Thoracic aorta (tissue), 2 donors: ENCODE data around the gene MVB12B. TPM values are rescaled to one million over a fixed set of nuclear protein-coding genes. Genes with fewer than 3 reads are reported as not detected.

ENCODE experiments used
- ATAC-seq: fragments of 150-250 bp; one replicate; pipeline ENCODE4 v1.8.0; 2017; ENCODE audit warnings: low read depth; ENCODE audit not compliant: insufficient number of reproducible peaks, low FRiP score
- DNase-seq: peaks from one replicate; pipeline ENCODE4 v3.0.0-alpha.2; 2020; ENCODE audit warnings: low spot score
- H3K27ac ChIP-seq, 2 donors: fragments of 200-600 bp; sonication (generic); 1 replicate in 1 of 2; 2 replicates in 1 of 2; pipeline ENCODE4 v1.5.1; 2016; ENCODE audit warnings: mild to moderate bottlenecking in 2 of 2, moderate library complexity in 2 of 2
- H3K27me3 ChIP-seq: fragments of 200-600 bp; sonication (generic); replicated peaks from 2 replicates; pipeline ENCODE4 v1.6.0; 2016; ENCODE audit warnings: mild to moderate bottlenecking; ENCODE audit not compliant: insufficient read depth
- H3K36me3 ChIP-seq: fragments of 200-600 bp; sonication (generic); one replicate; pipeline ENCODE4 v1.5.1; 2016
- H3K4me1 ChIP-seq, 2 donors: fragments of 200-600 bp; sonication (generic); 1 replicate in 1 of 2; 2 replicates in 1 of 2; pipeline versions ENCODE4 v1.5.1 to v1.6.0; 2016; ENCODE audit warnings: low read depth in 2 of 2, mild to moderate bottlenecking in 1 of 2; ENCODE audit not compliant: control insufficient read depth in 1 of 2
- H3K4me3 ChIP-seq: fragments of 200-600 bp; sonication (generic); 2 replicates; pipeline ENCODE4 v1.5.1; 2016; ENCODE audit warnings: mild to moderate bottlenecking
- H3K9me3 ChIP-seq: fragments of 200-600 bp; sonication (generic); 2 replicates; pipeline ENCODE4 v1.5.1; 2016
- total RNA-seq, 2 donors: library from RNA; depleted of rRNA; stranded (reverse); fragments of >200 nt; gene quantifications; one replicate each; pipeline versions ENCODE4 v1.1.0 to v1.2.3, GENCODE V29; 2016
- TF ChIP-seq, protein P1 (sequence below): fragments of 200-600 bp; sonication (generic); IDR thresholded peaks from one replicate; pipeline ENCODE4 v1.5.1; 2019; ENCODE audit warnings: antibody characterized with exemption

The MVB12B gene
- total RNA-seq, 2 donors from 2014 or later = 18.4 to 21.7 TPM

DNA sequence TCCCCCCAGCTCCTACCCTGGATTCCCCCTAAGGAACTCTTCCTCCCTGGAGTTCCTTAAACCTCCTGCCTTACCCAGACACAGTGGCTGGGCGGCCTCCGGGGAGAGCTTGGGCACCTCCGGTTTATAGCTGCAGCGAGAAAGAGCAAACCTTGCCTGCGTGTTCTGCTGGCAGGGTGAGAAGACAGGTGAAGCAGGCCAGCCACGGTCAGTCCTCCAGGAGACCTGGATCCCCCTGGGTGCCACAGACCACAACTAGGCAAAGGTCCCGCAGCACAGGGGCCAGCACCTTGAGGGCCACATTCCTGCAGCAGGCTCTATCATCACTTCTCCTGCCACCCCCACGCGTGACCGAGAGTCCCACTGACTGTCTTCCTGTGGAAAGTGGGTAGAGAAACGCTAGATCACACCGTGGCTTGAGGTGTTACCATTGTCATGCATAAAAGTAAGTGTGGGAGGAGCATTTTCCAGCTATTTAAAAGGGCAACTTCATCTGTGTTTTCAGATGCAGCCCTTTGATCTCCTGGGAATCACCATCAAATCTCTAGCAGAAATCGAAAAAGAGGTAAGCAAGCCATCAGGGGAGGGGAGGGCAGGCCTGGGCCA is 156.9 kb downstream of the MVB12B start:
- ATAC-seq = no peak
- TF ChIP-seq, protein P1, sequence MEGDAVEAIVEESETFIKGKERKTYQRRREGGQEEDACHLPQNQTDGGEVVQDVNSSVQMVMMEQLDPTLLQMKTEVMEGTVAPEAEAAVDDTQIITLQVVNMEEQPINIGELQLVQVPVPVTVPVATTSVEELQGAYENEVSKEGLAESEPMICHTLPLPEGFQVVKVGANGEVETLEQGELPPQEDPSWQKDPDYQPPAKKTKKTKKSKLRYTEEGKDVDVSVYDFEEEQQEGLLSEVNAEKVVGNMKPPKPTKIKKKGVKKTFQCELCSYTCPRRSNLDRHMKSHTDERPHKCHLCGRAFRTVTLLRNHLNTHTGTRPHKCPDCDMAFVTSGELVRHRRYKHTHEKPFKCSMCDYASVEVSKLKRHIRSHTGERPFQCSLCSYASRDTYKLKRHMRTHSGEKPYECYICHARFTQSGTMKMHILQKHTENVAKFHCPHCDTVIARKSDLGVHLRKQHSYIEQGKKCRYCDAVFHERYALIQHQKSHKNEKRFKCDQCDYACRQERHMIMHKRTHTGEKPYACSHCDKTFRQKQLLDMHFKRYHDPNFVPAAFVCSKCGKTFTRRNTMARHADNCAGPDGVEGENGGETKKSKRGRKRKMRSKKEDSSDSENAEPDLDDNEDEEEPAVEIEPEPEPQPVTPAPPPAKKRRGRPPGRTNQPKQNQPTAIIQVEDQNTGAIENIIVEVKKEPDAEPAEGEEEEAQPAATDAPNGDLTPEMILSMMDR = no peak
- Histone ChIP-seq H3K36me3 (no peaks in the 10 kb centered on the region), H3K4me3 (no peak overlapping the region), H3K27me3 (no peaks in the 10 kb centered on the region), H3K27ac (no peak overlapping the region), H3K9me3 (no peaks in the 10 kb centered on the region), H3K4me1 (peaks cover 5 to 14% of the 10 kb centered on the region in 2 donors)
- DNase-seq = no peak

DNA sequence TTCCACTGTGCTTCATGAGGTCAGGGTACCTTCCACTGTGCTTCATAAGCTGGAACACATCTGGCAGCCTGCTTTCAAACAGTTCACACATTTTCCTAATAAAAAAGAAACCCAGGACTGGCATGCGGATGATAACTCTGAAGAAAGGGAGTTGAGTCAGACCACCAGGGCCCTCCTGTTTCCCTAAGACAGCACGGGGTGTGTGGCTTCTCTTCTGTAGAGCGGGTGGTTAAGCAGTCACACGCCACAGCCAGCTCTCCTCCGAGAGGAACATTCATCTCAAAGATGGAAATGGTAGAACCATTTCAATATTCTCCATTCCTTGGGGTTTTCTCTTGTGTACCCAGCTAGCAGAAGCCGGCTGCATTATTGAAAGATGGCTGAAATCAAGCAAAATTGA is 159.0 kb downstream of the MVB12B start:
- TF ChIP-seq, protein P1 = no peak
- DNase-seq (no peak), ATAC-seq (no peak)
- H3K27me3 ChIP-seq = no peaks in the 10 kb centered on the region
- peaks cover 5 to 14% of the 10 kb centered on the region in 2 donors for H3K4me1 ChIP-seq
- H3K9me3 ChIP-seq = no peaks in the 10 kb centered on the region
- no peaks in the 10 kb centered on the region for H3K36me3 ChIP-seq
- no peak overlapping the region for H3K27ac ChIP-seq
- no peak overlapping the region for H3K4me3 ChIP-seq

DNA sequence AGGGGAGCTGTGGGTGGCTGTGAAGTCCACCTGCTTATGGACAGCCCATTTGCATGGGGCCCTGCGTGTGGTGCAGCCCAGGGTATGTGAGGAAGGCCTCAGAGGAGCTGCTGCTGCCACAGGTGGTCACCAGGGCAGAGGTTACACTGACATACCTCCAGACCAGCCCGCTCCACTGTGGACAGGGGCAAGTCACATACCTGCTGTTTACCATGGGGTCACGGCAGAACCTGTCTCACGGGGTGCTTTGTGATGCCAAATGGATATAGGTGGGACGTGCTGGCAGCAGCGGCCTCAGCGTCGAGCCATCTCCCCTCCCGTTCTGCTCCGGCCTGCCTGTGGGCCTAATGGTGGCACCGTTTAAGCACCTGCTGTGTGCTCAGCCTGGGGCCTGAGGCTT is 159.6 kb downstream of the MVB12B start:
- Histone ChIP-seq H3K36me3 (no peaks in the 10 kb centered on the region), H3K4me1 (peaks cover 5 to 14% of the 10 kb centered on the region in 2 donors), H3K9me3 (no peaks in the 10 kb centered on the region), H3K4me3 (no peak overlapping the region), H3K27ac (no peak overlapping the region), H3K27me3 (no peaks in the 10 kb centered on the region)
- TF ChIP-seq, protein P1 = no peak
- no peak for DNase-seq
- no peak for ATAC-seq

DNA sequence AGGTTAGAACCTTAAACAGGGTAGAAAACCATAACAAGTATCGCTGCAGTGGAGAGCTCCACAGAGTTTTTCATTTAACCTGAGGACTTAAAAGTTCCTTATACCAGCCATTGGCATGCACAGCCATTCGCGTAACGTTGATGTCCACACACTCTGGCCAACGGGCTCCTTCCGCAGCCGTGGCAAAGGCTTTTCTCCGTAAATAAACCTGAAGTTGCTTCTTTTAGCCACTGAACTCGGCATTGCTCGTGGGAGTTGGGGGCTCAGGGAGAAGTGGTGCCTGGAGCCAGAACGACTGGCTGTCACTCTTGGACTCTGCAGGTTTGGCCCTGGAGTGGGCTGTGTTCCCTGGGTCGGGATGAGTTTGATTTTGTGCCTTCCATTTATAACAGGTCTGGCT is 161.2 kb downstream of the MVB12B start:
- ATAC-seq (no peak), DNase-seq (no peak)
- H3K36me3 ChIP-seq = no peaks in the 10 kb centered on the region
- no peak overlapping the region for H3K27ac ChIP-seq
- H3K4me3 ChIP-seq = no peak overlapping the region
- TF ChIP-seq, protein P1 = no peak
- H3K4me1 ChIP-seq = peaks cover 2% of the 10 kb centered on the region in 2 donors
- no peaks in the 10 kb centered on the region for H3K9me3 ChIP-seq
- H3K27me3 ChIP-seq = no peaks in the 10 kb centered on the region

DNA sequence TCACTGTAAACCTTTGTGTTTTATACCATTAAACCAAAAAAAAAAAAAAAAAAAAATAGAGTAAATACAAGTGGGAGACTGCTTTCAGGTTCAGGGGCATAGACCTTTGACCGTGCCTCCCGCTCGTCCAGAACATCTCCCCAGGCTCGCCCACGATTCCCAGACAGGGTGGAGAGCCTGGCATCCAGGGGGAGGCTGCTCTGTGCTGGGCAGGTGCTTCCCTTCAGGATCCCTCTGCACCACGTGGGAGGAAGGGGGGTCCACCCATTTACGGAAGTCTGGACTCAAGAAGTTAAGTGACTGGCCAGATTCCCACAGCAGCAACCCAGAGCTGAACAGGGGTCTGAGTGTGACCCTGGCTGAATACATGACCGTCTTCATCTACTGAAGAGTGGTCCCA is 161.7 kb downstream of the MVB12B start:
- no peak overlapping the region for H3K27ac ChIP-seq
- ATAC-seq = no peak

More for the DNA sequence above, 161.7 kb downstream of the MVB12B start:
- TF ChIP-seq, protein P1 = no peak
- no peaks in the 10 kb centered on the region for H3K4me1 ChIP-seq
- no peak for DNase-seq
- H3K36me3 ChIP-seq = no peaks in the 10 kb centered on the region
- no peaks in the 10 kb centered on the region for H3K27me3 ChIP-seq
- H3K4me3 ChIP-seq = no peak overlapping the region
- H3K9me3 ChIP-seq = no peaks in the 10 kb centered on the region
